ENCODE results near the gene TSC2. TPM values are rescaled to one million over a fixed set of nuclear protein-coding genes. Genes with fewer than 3 reads are reported as not detected.
"Not testable (repeated sequence)": the region's sequence is repeated elsewhere in the genome, so short reads cannot be mapped to it uniquely, and the experiment has no call there.

Gene TSC2
- total RNA-seq, 2 donors from 2014 or later, result 73.9 to 152 TPM

GRCh38 chr16:2115591-2115973, 67.8 kb downstream of the TSC2 start:
- Histone ChIP-seq H3K36me3 (replicated peaks in 1 of 2; ENCODE audit: insufficient read depth in 1 of 2, low read depth in 2 of 2) (peaks cover 0 to 2% of the 10 kb centered on the region in 2 donors), H3K9me3 (no peaks in the 10 kb centered on the region), H3K27me3 (no peaks in the 10 kb centered on the region), H3K27ac (no peak overlapping the region), H3K4me1 (no peaks in the 10 kb centered on the region), H3K4me3 (no peak overlapping the region)
- intact Hi-C loops (cut with DNase I), result no loop called here
- WGBS, 2 donors, result 95 to 100% methylated on average over 1 to 10 of the region's 13 CpGs
- no peak for DNase-seq
- ATAC-seq, result no peak
- TF ChIP-seq CTCF (IDR thresholded peaks at IDR 0.05) (no peak), POLR2A (IDR thresholded peaks at IDR 0.05) (no peak)

GRCh38 chr16:2116428-2116827, 68.6 kb downstream of the TSC2 start:
- H3K4me1 ChIP-seq; H3K27me3 ChIP-seq; H3K9me3 ChIP-seq; H3K36me3 ChIP-seq (replicated peaks in 1 of 2; ENCODE audit: insufficient read depth in 1 of 2, low read depth in 2 of 2); intact Hi-C loops (cut with DNase I); DNase-seq; ATAC-seq; H3K4me3 ChIP-seq; H3K27ac ChIP-seq: not testable (repeated sequence)
- 86 to 90% methylated on average over 6 to 7 of the region's 24 CpGs for WGBS, 2 donors

GRCh38 chr16:2117341-2117740, 69.6 kb downstream of the TSC2 start:
- intact Hi-C loops (cut with DNase I); H3K36me3 ChIP-seq (replicated peaks in 1 of 2; ENCODE audit: insufficient read depth in 1 of 2, low read depth in 2 of 2); H3K27ac ChIP-seq; H3K27me3 ChIP-seq; H3K4me1 ChIP-seq; H3K9me3 ChIP-seq; DNase-seq; ATAC-seq; H3K4me3 ChIP-seq: not testable (repeated sequence)
- 93% methylated on average over 10 of the region's 25 CpGs; no CpG with 5 or more reads in 1 of the 2 donors for WGBS, 2 donors

GRCh38 chr16:2117960-2118722, 70.4 kb downstream of the TSC2 start:
- WGBS, 2 donors, result 77 to 91% methylated on average over 5 to 22 of the region's 35 CpGs
- DNase-seq; H3K9me3 ChIP-seq; ATAC-seq; intact Hi-C loops (cut with DNase I); H3K36me3 ChIP-seq (replicated peaks in 1 of 2; ENCODE audit: insufficient read depth in 1 of 2, low read depth in 2 of 2); H3K4me3 ChIP-seq; H3K27ac ChIP-seq; H3K4me1 ChIP-seq; H3K27me3 ChIP-seq: not testable (repeated sequence)

- H3K9me3 ChIP-seq; ATAC-seq; H3K27me3 ChIP-seq; intact Hi-C loops (cut with DNase I); H3K36me3 ChIP-seq (replicated peaks in 1 of 2; ENCODE audit: insufficient read depth in 1 of 2, low read depth in 2 of 2); H3K4me3 ChIP-seq; H3K27ac ChIP-seq: not testable (repeated sequence)
- 38 to 64% methylated on average over 6 of the region's 9 CpGs for WGBS, 2 donors
- peak in 1 of 7 experiments; percentile 10 for TF ChIP-seq CTCF (IDR thresholded peaks at IDR 0.05)
- H3K4me1 ChIP-seq, result peaks cover 14% of the 10 kb centered on the region
- DNase-seq, result peak in 2 of 4 donors; percentile 34 to 36
These were observed 73.5 kb downstream of the TSC2 start for GRCh38 chr16:2121325-2121724.

GRCh38 chr16:2121853-2122252, 74.1 kb downstream of the TSC2 start:
- no peaks in the 10 kb centered on the region for H3K27me3 ChIP-seq
- peaks cover 19% of the 10 kb centered on the region for H3K4me1 ChIP-seq
- H3K27ac ChIP-seq, result no peak overlapping the region
- intact Hi-C loops (cut with DNase I), result no loop called here
- no peaks in the 10 kb centered on the region for H3K36me3 ChIP-seq (replicated peaks in 1 of 2; ENCODE audit: insufficient read depth in 1 of 2, low read depth in 2 of 2)
- H3K9me3 ChIP-seq, result no peaks in the 10 kb centered on the region
- H3K4me3 ChIP-seq, result no peak overlapping the region
- ATAC-seq, result no peak
- TF ChIP-seq POLR2A (IDR thresholded peaks at IDR 0.05) (no peak), CTCF (IDR thresholded peaks at IDR 0.05) (no peak)
- no peak for DNase-seq
- WGBS, 2 donors, result 84 to 100% methylated on average over 3 to 8 of the region's 19 CpGs
